IMR-90 (cell line): Measurements from ENCODE around the gene SVIL. TPM values are rescaled to one million over a fixed set of nuclear protein-coding genes. Genes with fewer than 3 reads are reported as not detected.

ENCODE experiments used
- ATAC-seq: fragments of 200-7000 bp; cut with Tn5 transposase; 2 replicates; pipeline ENCODE4 v1.9.1; 2020; ENCODE audit warnings: low read depth, mild to moderate bottlenecking, moderate library complexity
- BruUV-seq: library from RNA; stranded (reverse); fragments of 400-500 nt; replicated peaks from 2 replicates; lab custom pipeline; 2021; lab: Mats Ljungman, UMichigan
- CTCF ChIA-PET: fragments of 300-600 bp; formaldehyde crosslinking; extraction: SDS; loops from one replicate; lab custom pipeline; 2021; ENCODE audit warnings: antibody characterized with exemption; lab: Yijun Ruan, JAX
- POLR2A ChIA-PET: fragments of 300-600 bp; sonication (Branson Sonifier 250); formaldehyde crosslinking; loops from one replicate; lab custom pipeline; 2022; ENCODE audit warnings: antibody characterized with exemption; ENCODE audit not compliant: unreplicated experiment; lab: Charles Lee
- DNase-seq: peaks from one replicate; pipeline ENCODE4 v3.0.0; 2013
- H2AFZ ChIP-seq: replicated peaks from 2 replicates; pipeline ENCODE3; 2013; ENCODE audit warnings: low read length, mild to moderate bottlenecking; ENCODE audit not compliant: poor library complexity
- H2AK5ac ChIP-seq: 2 replicates; pipeline ENCODE4 v1.6.1; 2013; ENCODE audit warnings: low read depth, low read length, inconsistent platforms
- H2AK9ac ChIP-seq: replicated peaks from 2 replicates; pipeline ENCODE3; 2013; ENCODE audit warnings: mild to moderate bottlenecking, low read depth, low read length, moderate library complexity; ENCODE audit not compliant: poor library complexity
- H2BK120ac ChIP-seq: 2 replicates; pipeline ENCODE4 v1.6.1; 2013; ENCODE audit warnings: low read depth, low read length, inconsistent platforms
- H2BK15ac ChIP-seq: 3 replicates; pipeline ENCODE4 v1.6.1; 2013; ENCODE audit warnings: low read depth, low read length, inconsistent platforms
- H2BK20ac ChIP-seq: 2 replicates; pipeline ENCODE4 v1.6.1; 2013; ENCODE audit warnings: low read depth, mild to moderate bottlenecking, inconsistent platforms, low read length, moderate library complexity
- H2BK5ac ChIP-seq: 2 replicates; pipeline ENCODE4 v1.6.1; 2013; ENCODE audit warnings: mild to moderate bottlenecking, low read depth, low read length, inconsistent platforms; ENCODE audit not compliant: poor library complexity, severe bottlenecking
- H3K14ac ChIP-seq: replicated peaks from 2 replicates; pipeline ENCODE4 v1.6.1; 2013; ENCODE audit warnings: low read depth, low read length, inconsistent platforms
- H3K18ac ChIP-seq: 2 replicates; pipeline ENCODE4 v1.6.1; 2013; ENCODE audit warnings: low read depth, low read length, control low read depth
- H3K23ac ChIP-seq: 2 replicates; pipeline ENCODE4 v1.6.1; 2013; ENCODE audit warnings: low read depth, low read length, inconsistent platforms
- H3K27ac ChIP-seq: 2 replicates; pipeline ENCODE4 v1.5.1; 2013; ENCODE audit warnings: mild to moderate bottlenecking, control low read depth, low read length; ENCODE audit not compliant: insufficient read depth
- H3K27me3 ChIP-seq: 2 replicates; pipeline ENCODE4 v1.6.1; 2013; ENCODE audit warnings: low read length; ENCODE audit not compliant: control insufficient read depth, insufficient read depth
- H3K36me3 ChIP-seq: 2 replicates; pipeline ENCODE4 v1.6.1; 2013; ENCODE audit warnings: low read length, mixed read lengths; ENCODE audit not compliant: control insufficient read depth, insufficient read depth
- H3K4ac ChIP-seq: 2 replicates; pipeline ENCODE4 v1.6.1; 2013; ENCODE audit warnings: low read depth, low read length, inconsistent platforms
- H3K4me1 ChIP-seq: 2 replicates; pipeline ENCODE4 v1.6.1; 2013; ENCODE audit warnings: low read length, mixed read lengths; ENCODE audit not compliant: control insufficient read depth, insufficient read depth
- H3K4me2 ChIP-seq: 2 replicates; pipeline ENCODE4 v1.6.1; 2013; ENCODE audit warnings: low read depth, mild to moderate bottlenecking, control low read depth, low read length, moderate library complexity
- H3K4me3 ChIP-seq: 2 replicates; pipeline ENCODE4 v1.5.1; 2013; ENCODE audit warnings: low read depth, mild to moderate bottlenecking, control low read depth, low read length, moderate library complexity; ENCODE audit not compliant: insufficient read depth
- H3K56ac ChIP-seq: 2 replicates; pipeline ENCODE4 v1.6.1; 2013; ENCODE audit warnings: low read length, inconsistent platforms; ENCODE audit not compliant: insufficient read depth; ENCODE audit errors: extremely low read depth
- H3K79me1 ChIP-seq, 2 experiments: 2 replicates each; pipeline ENCODE4 v1.6.1; 2013; ENCODE audit warnings: low read length in 2 of 2, inconsistent platforms in 1 of 2, low read depth in 1 of 2
- H3K9ac ChIP-seq: 2 replicates; pipeline ENCODE4 v1.6.1; 2013; ENCODE audit warnings: low read depth, low read length, control low read depth
- H3K9me1 ChIP-seq: 2 replicates; pipeline ENCODE4 v1.6.1; 2013; ENCODE audit warnings: low read length, inconsistent platforms; ENCODE audit not compliant: insufficient read depth
- H3K9me3 ChIP-seq: 2 replicates; pipeline ENCODE4 v1.6.1; 2013; ENCODE audit warnings: low read length; ENCODE audit not compliant: control insufficient read depth, insufficient read depth
- H4K20me1 ChIP-seq: 2 replicates; pipeline ENCODE4 v1.6.1; 2013; ENCODE audit warnings: low read length, inconsistent platforms; ENCODE audit not compliant: insufficient read depth
- H4K5ac ChIP-seq: 2 replicates; pipeline ENCODE4 v1.6.1; 2013; ENCODE audit warnings: mild to moderate bottlenecking, low read depth, low read length, control low read depth
- H4K8ac ChIP-seq, 2 experiments: 2 replicates each; pipeline ENCODE4 v1.6.1; 2013; ENCODE audit warnings: low read depth in 2 of 2, low read length in 2 of 2, control low read depth in 1 of 2, inconsistent platforms in 1 of 2
- H4K91ac ChIP-seq: 2 replicates; pipeline ENCODE4 v1.6.1; 2013; ENCODE audit warnings: low read depth, low read length, inconsistent platforms; ENCODE audit not compliant: insufficient read depth
- FOS ChIP-seq: fragments of 150-350 bp; IDR thresholded peaks from 2 replicates; pipeline ENCODE4 v1.6.1; 2016; ENCODE audit warnings: low read depth, low read length
- whole genome bisulfite sequencing, 2 experiments: methylation state at CpG; one replicate each; pipeline versions ENCODE4 v1.1.5 to v1.1.7; 2013; ENCODE audit warnings: missing lambda C conversion rate in 2 of 2; ENCODE audit not compliant: insufficient read length in 1 of 2; ENCODE audit errors: extremely low coverage in 2 of 2; 5-methylcytosine and 5-hydroxymethylcytosine counted together
- dilution Hi-C: fragments of 300-500 bp; cut with HindIII; formaldehyde crosslinking; loops from one replicate; pipeline ENCODE4 v1.14.3; 2018; ENCODE audit warnings: low sequenced_read_pairs; ENCODE audit not compliant: unreplicated experiment
- in situ Hi-C: fragments of 300-500 bp; cut with MboI; formaldehyde crosslinking; loops from 3 replicates; pipeline ENCODE4 v1.14.3; 2019; ENCODE audit warnings: low sequenced_read_pairs, inconsistent platforms, mixed read lengths
- intact Hi-C: fragments of 100-400 bp; cut with micrococcal nuclease; formaldehyde crosslinking; loops from 2 replicates; pipeline ENCODE4 v1.10.0; 2022
- polyA plus RNA-seq, 3 experiments: library from polyadenylated mRNA; depleted of rRNA; stranded (reverse); fragments of >200 nt; gene quantifications; 2 replicates each; pipeline ENCODE4 v1.2.3, GENCODE V29; 2012; ENCODE audit warnings: low replicate concordance in 1 of 3
- total RNA-seq: library from RNA; depleted of rRNA; stranded (reverse); fragments of >200 nt; gene quantifications from 2 replicates; pipeline ENCODE4 v1.2.3, GENCODE V29; 2012

SVIL gene
- total and polyA plus RNA-seq, 2 of the 4 experiments (the other 2 are of a cell fraction): 11.5 to 11.6 TPM

DNA sequence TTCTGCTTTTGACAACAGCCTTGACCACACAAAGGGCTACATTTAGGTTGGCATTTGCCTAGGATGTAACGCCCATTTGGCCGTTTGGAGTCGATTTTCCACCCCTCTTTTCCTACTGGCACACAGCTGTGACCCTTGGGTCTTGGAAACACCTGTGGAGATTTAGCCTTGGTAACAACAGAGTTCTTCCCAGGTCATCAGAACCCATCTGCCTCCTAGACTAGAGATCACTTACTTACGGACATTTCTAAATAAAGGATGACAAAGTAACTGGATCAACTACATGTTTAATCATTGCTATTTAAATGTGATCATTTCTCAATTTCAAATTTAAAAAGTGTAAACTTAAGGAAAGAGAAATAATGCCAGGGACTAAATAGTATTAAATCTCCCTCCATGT lies 42.0 kb upstream of the SVIL start:
- ATAC-seq (no peak), DNase-seq (no peak)
- Histone ChIP-seq H3K9me1 (peaks cover 11% of the 10 kb centered on the region), H3K36me3 (peaks cover 32% of the 10 kb centered on the region), H3K23ac (no peak overlapping the region), H3K4me3 (no peak overlapping the region), H3K27me3 (no peaks in the 10 kb centered on the region), H3K9me3 (peaks cover 6% of the 10 kb centered on the region), H3K18ac (no peak overlapping the region), H2BK15ac (no peak overlapping the region), H4K20me1 (peaks cover 30% of the 10 kb centered on the region), H2BK20ac (no peak overlapping the region), H2AK5ac (no peak overlapping the region), H2BK120ac (no peak overlapping the region), H3K4me1 (no peaks in the 10 kb centered on the region), H4K8ac (no peak overlapping the region), H3K14ac (no peak overlapping the region), H3K9ac (no peak overlapping the region), H4K91ac (no peak overlapping the region), H2AK9ac (no peak overlapping the region), H3K79me1 (peaks cover 16 to 68% of the 10 kb centered on the region in 2 experiments), H4K5ac (no peak overlapping the region), H3K4ac (no peak overlapping the region), H3K27ac (no peak overlapping the region), H2AFZ (no peak overlapping the region), H3K56ac (no peak overlapping the region), H3K4me2 (no peak overlapping the region), H2BK5ac (no peak overlapping the region)
- dilution Hi-C loops: no loop called here
- ChIA-PET POLR2A (no interaction called here), CTCF (no interaction called here)
- in situ Hi-C loops: no loop called here
- 93% methylated on average over 3 of the region's 4 CpGs; no CpG with 5 or more reads in 1 of the 2 experiments for WGBS, 2 experiments
- no TSS peak for BruUV-seq
- intact Hi-C loops: no loop called here
- TF ChIP-seq FOS: no peak
